Caco-2 (cell line): ENCODE results near the gene TRPC4. TPM values are rescaled to one million over a fixed set of nuclear protein-coding genes. Genes with fewer than 3 reads are reported as not detected.

Source experiments
- BruUV-seq: library from RNA; stranded (reverse); fragments of 400-500 nt; replicated peaks from 2 replicates; lab custom pipeline; 2021; lab: Mats Ljungman, UMichigan
- CTCF ChIA-PET: fragments of 300-600 bp; sonication (Branson Sonifier 250); formaldehyde crosslinking; loops from one replicate; lab custom pipeline; 2022; ENCODE audit warnings: antibody characterized with exemption; lab: Charles Lee
- POLR2A ChIA-PET: fragments of 300-600 bp; sonication (Branson Sonifier 250); formaldehyde crosslinking; loops from one replicate; lab custom pipeline; 2022; ENCODE audit warnings: antibody characterized with exemption; lab: Charles Lee
- DNase-seq, 2 experiments: peaks; one replicate each; pipeline versions ENCODE4 v3.0.0 to v3.0.0-alpha.2; 2020 to 2022
- H3K27me3 ChIP-seq: replicated peaks from 2 replicates; pipeline ENCODE4 v1.6.0; 2011; ENCODE audit warnings: low read length; ENCODE audit not compliant: control insufficient read depth, insufficient read depth
- H3K36me3 ChIP-seq: 2 replicates; pipeline ENCODE4 v1.5.1; 2011; ENCODE audit warnings: low read length; ENCODE audit not compliant: control insufficient read depth, insufficient read depth
- H3K4me1 ChIP-seq: fragments of 250-450 bp; sonication (Bioruptor Pico); 2 replicates; pipeline ENCODE4 v1.5.1; 2020; ENCODE audit warnings: mild to moderate bottlenecking
- H3K4me3 ChIP-seq: 2 replicates; pipeline ENCODE4 v1.5.1; 2011; ENCODE audit warnings: low read depth, mild to moderate bottlenecking, control low read depth, low read length
- H3K9me3 ChIP-seq: fragments of 250-450 bp; sonication (Bioruptor Pico); 2 replicates; pipeline ENCODE4 v1.5.1; 2020; ENCODE audit warnings: mild to moderate bottlenecking, moderate library complexity
- H3K27ac Mint-ChIP-seq: one replicate; pipeline ENCODE4 v1.8.0; 2022; ENCODE audit warnings: mixed read lengths; ENCODE audit not compliant: unreplicated experiment
- H3K27me3 Mint-ChIP-seq: one replicate; pipeline ENCODE4 v1.8.0; 2022; ENCODE audit warnings: mixed read lengths; ENCODE audit not compliant: insufficient read depth, unreplicated experiment
- H3K36me3 Mint-ChIP-seq: one replicate; pipeline ENCODE4 v1.8.0; 2022; ENCODE audit warnings: mild to moderate bottlenecking, mixed read lengths; ENCODE audit not compliant: insufficient read depth, unreplicated experiment
- H3K4me1 Mint-ChIP-seq: one replicate; pipeline ENCODE4 v1.8.0; 2022; ENCODE audit warnings: low read depth, mixed read lengths; ENCODE audit not compliant: unreplicated experiment
- H3K4me3 Mint-ChIP-seq: one replicate; pipeline ENCODE4 v1.8.0; 2022; ENCODE audit warnings: mild to moderate bottlenecking, moderate library complexity, mixed read lengths; ENCODE audit not compliant: unreplicated experiment
- H3K9me3 Mint-ChIP-seq: one replicate; pipeline ENCODE4 v1.8.0; 2022; ENCODE audit warnings: mixed read lengths; ENCODE audit not compliant: unreplicated experiment
- CTCF ChIP-seq, 2 experiments: fragments of 200-600 bp in 1 of 2; IDR thresholded peaks; 1 replicate in 1 of 2; 2 replicates in 1 of 2; pipeline versions ENCODE4 v1.5.1 to v1.8.0; 2011 to 2022; ENCODE audit warnings: antibody characterized with exemption in 1 of 2, control low read depth in 1 of 2, inconsistent platforms in 1 of 2, low read depth in 1 of 2, low read length in 1 of 2, mild to moderate bottlenecking in 1 of 2, moderate library complexity in 1 of 2; ENCODE audit not compliant: insufficient read depth in 1 of 2, severe bottlenecking in 1 of 2, unreplicated experiment in 1 of 2
- intact Hi-C: fragments of 100-400 bp; cut with micrococcal nuclease; formaldehyde crosslinking; loops from one replicate; pipeline ENCODE4 v1.10.0; 2022; ENCODE audit not compliant: unreplicated experiment
- total RNA-seq: library from RNA; stranded (reverse); gene quantifications from 2 replicates; pipeline ENCODE4 v1.2.3, GENCODE V29; 2022

The TRPC4 gene
- total RNA-seq, 1 experiment from 2014 or later, result not detected

DNA sequence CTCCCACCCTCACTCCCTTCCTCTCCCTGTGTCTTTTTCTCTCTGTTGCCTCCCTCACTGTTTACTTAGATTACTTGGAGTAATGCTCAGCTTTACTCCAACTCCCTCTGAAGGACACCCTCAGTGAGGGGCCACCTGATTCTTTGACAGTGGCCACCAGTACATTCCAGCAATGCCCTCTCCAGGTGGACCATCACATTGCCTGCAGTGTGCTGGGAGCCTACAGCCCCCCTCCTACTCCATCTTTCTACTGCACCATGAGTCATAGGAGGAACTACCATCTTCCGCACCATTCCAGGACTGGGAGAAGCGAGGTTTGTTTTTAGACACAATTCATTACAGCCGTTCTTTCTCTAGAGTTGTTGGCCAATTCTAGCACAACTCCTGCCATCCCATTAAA is 174.4 kb downstream of the TRPC4 start:
- POLR2A ChIA-PET, result no interaction called here
- H3K27ac Mint-ChIP-seq, result no peak overlapping the region
- Histone ChIP-seq H3K4me3 (no peak overlapping the region), H3K27me3 (no peaks in the 10 kb centered on the region), H3K36me3 (no peaks in the 10 kb centered on the region), H3K4me1 (no peaks in the 10 kb centered on the region), H3K9me3 (0 out of 2 replicates have a peak, but pooled peaks cover 3% of the 10 kb centered on the region)
- BruUV-seq, result no TSS peak
- H3K4me3 Mint-ChIP-seq, result no peak overlapping the region
- H3K36me3 Mint-ChIP-seq, result no peaks in the 10 kb centered on the region
- no peak for TF ChIP-seq CTCF (IDR thresholded peaks at IDR 0.05; ENCODE audit: insufficient read depth in 1 of 2, low read depth in 1 of 2, low read length in 1 of 2, severe bottlenecking in 1 of 2, unreplicated experiment in 1 of 2)
- DNase-seq, result no peak
- no peaks in the 10 kb centered on the region for H3K4me1 Mint-ChIP-seq
- H3K27me3 Mint-ChIP-seq, result peaks cover 19% of the 10 kb centered on the region
- CTCF ChIA-PET, result no interaction called here
- no peaks in the 10 kb centered on the region for H3K9me3 Mint-ChIP-seq
- intact Hi-C loops, result no loop called here

- no peaks in the 10 kb centered on the region for H3K27me3 ChIP-seq
- H3K4me1 Mint-ChIP-seq, result no peaks in the 10 kb centered on the region
- no peaks in the 10 kb centered on the region for H3K36me3 ChIP-seq
- no peak overlapping the region for H3K4me3 ChIP-seq
- ChIA-PET POLR2A (no interaction called here), CTCF (no interaction called here)
- intact Hi-C loops, result no loop called here
- no peaks in the 10 kb centered on the region for H3K9me3 Mint-ChIP-seq
- DNase-seq, result no peak
- H3K36me3 Mint-ChIP-seq, result no peaks in the 10 kb centered on the region
- H3K4me1 ChIP-seq, result no peaks in the 10 kb centered on the region
- TF ChIP-seq CTCF (IDR thresholded peaks at IDR 0.05; ENCODE audit: insufficient read depth in 1 of 2, low read depth in 1 of 2, low read length in 1 of 2, severe bottlenecking in 1 of 2, unreplicated experiment in 1 of 2), result no peak
- 0 out of 2 replicates have a peak, but pooled peaks cover 3% of the 10 kb centered on the region for H3K9me3 ChIP-seq
- no peak overlapping the region for H3K4me3 Mint-ChIP-seq
- BruUV-seq, result no TSS peak
- peaks cover 10% of the 10 kb centered on the region for H3K27me3 Mint-ChIP-seq
- H3K27ac Mint-ChIP-seq, result no peak overlapping the region
Observed at GRCh38 chr13:37690361-37690760, 179.2 kb downstream of the TRPC4 start.

DNA sequence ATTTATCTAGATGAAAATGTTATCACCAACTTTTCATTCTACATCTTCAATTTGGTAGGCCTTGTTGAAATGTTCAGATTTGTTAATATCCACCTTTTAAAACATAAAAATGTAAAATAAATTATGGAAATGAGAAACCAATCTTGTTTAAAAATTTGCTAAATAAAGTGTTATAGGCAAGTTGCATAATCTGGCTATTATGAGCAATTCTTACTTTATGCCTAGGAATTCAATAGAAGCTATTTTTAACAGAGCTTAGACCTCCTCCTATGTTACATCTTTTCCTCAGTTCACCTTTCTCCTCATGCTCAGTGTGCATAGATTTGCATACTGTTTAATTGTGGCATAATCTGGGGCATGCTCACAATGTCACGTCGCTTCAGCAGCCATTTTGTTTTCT is 183.1 kb downstream of the TRPC4 start:
- ChIA-PET CTCF (no interaction called here), POLR2A (no interaction called here)
- intact Hi-C loops, result no loop called here
- no TSS peak for BruUV-seq
- Mint-ChIP-seq H3K4me3 (no peak overlapping the region), H3K27ac (no peak overlapping the region), H3K36me3 (no peaks in the 10 kb centered on the region), H3K27me3 (peaks cover 7% of the 10 kb centered on the region), H3K4me1 (no peaks in the 10 kb centered on the region), H3K9me3 (no peaks in the 10 kb centered on the region)
- no peak for DNase-seq
- Histone ChIP-seq H3K9me3 (0 out of 2 replicates have a peak, but pooled peaks cover 3% of the 10 kb centered on the region), H3K4me1 (no peaks in the 10 kb centered on the region), H3K4me3 (no peak overlapping the region), H3K27me3 (no peaks in the 10 kb centered on the region), H3K36me3 (no peaks in the 10 kb centered on the region)
- no peak for TF ChIP-seq CTCF (IDR thresholded peaks at IDR 0.05; ENCODE audit: insufficient read depth in 1 of 2, low read depth in 1 of 2, low read length in 1 of 2, severe bottlenecking in 1 of 2, unreplicated experiment in 1 of 2)
